ENCODE results near the gene KIF17.

Gene KIF17

GRCh38 chr1:20717452-20718342 lies at the start of gene KIF17:
KIF17 (minus strand) TSS chr1:20718007; CDS start chr1:20717706, 301 bp downstream.
- peak; percentile 51 for DNase-seq

- no peak for DNase-seq
These were observed 49.5 kb upstream of the KIF17 start for GRCh38 chr1:20767271-20767670.

GRCh38 chr1:20763417-20763816 lies 45.6 kb upstream of the KIF17 start:
- no peak for DNase-seq

GRCh38 chr1:20760322-20760721 lies 42.5 kb upstream of the KIF17 start:
- DNase-seq: no peak

- DNase-seq: no peak
These were observed 35.8 kb upstream of the KIF17 start for GRCh38 chr1:20753589-20753988.

GRCh38 chr1:20751462-20751990 lies 33.7 kb upstream of the KIF17 start:
- DNase-seq: no peak

GRCh38 chr1:20742671-20743070 lies 24.9 kb upstream of the KIF17 start:
- no peak for DNase-seq

- no peak for DNase-seq
These were observed 23.0 kb upstream of the KIF17 start for GRCh38 chr1:20740781-20741180.

GRCh38 chr1:20739225-20739624 lies 21.4 kb upstream of the KIF17 start:
- no peak for DNase-seq

GRCh38 chr1:20735581-20736111 lies 17.8 kb upstream of the KIF17 start:
- DNase-seq: no peak

GRCh38 chr1:20733360-20733975 lies 15.7 kb upstream of the KIF17 start:
- DNase-seq: no peak

- peak; percentile 79 for DNase-seq
These were observed 15.0 kb upstream of the KIF17 start, which contains the start of gene SH2D5 for GRCh38 chr1:20732588-20733359. SH2D5 (minus strand) TSS chr1:20732703; CDS start chr1:20728044, 4,659 bp downstream.

GRCh38 chr1:20732071-20732587 lies 14.3 kb upstream of the KIF17 start:
- DNase-seq: peak; percentile 42

GRCh38 chr1:20731057-20731991 lies 13.5 kb upstream of the KIF17 start:
- DNase-seq: no peak

GRCh38 chr1:20730690-20731056 lies 12.9 kb upstream of the KIF17 start:
- no peak for DNase-seq

GRCh38 chr1:20729990-20730689 lies 12.3 kb upstream of the KIF17 start:
- no peak for DNase-seq

- DNase-seq: no peak
These were observed 11.5 kb upstream of the KIF17 start for GRCh38 chr1:20729155-20729931.

GRCh38 chr1:20728371-20729154 lies 10.8 kb upstream of the KIF17 start:
- DNase-seq: no peak

- no peak for DNase-seq
These were observed 10.0 kb upstream of the KIF17 start for GRCh38 chr1:20727746-20728316.
